ENCODE data around the gene ASCC2. TPM values are rescaled to one million over a fixed set of nuclear protein-coding genes. Genes with fewer than 3 reads are reported as not detected.

Gene ASCC2
- total and polyA plus RNA-seq, 2 of the 4 experiments (the other 2 are of a cell fraction) = 40.0 to 62.2 TPM

GRCh38 chr22:29742326-29742725, 95.7 kb downstream of the ASCC2 start:
- H3K14ac ChIP-seq (replicated peaks; ENCODE audit: low read depth, low read length) = no peak overlapping the region
- H3K9me3 ChIP-seq (ENCODE audit: control insufficient read depth, insufficient read depth, low read length) = no peaks in the 10 kb centered on the region
- ATAC-seq (ENCODE audit: low read depth) (no peak), DNase-seq (no peak)
- H4K5ac ChIP-seq (ENCODE audit: low read depth, low read length) = no peak overlapping the region
- no peak overlapping the region for H2AFZ ChIP-seq (replicated peaks; ENCODE audit: low read length, poor library complexity)
- BruUV-seq (replicated peaks) = no TSS peak
- H3K79me1 ChIP-seq (ENCODE audit: low read depth in 1 of 2, low read length in 2 of 2) = no peaks in the 10 kb centered on the region; a peak in 1 of 4 replicates
- ChIA-PET POLR2A (ENCODE audit: unreplicated experiment) (no interaction called here), CTCF (no interaction called here)
- H3K4ac ChIP-seq (ENCODE audit: low read depth, low read length) = no peak overlapping the region
- H2BK120ac ChIP-seq (ENCODE audit: low read depth, low read length) = no peak overlapping the region
- no peak overlapping the region for H3K56ac ChIP-seq (ENCODE audit: extremely low read depth, insufficient read depth, low read length)
- intact Hi-C loops (cut with micrococcal nuclease) = no loop called here
- no peak overlapping the region for H4K8ac ChIP-seq (ENCODE audit: low read depth in 2 of 2, low read length in 2 of 2)
- no peak overlapping the region for H2BK15ac ChIP-seq (ENCODE audit: low read depth, low read length)
- H2AK9ac ChIP-seq (replicated peaks; ENCODE audit: low read depth, low read length, poor library complexity) = no peak overlapping the region
- H2BK20ac ChIP-seq (ENCODE audit: low read depth, low read length) = no peak overlapping the region
- no peak overlapping the region for H2BK5ac ChIP-seq (ENCODE audit: low read depth, low read length, poor library complexity, severe bottlenecking)
- TF ChIP-seq ELK1 (IDR thresholded peaks at IDR 0.05; ENCODE audit: borderline replicate concordance, low read depth, low read length) = no peak
- TF ChIP-seq, protein P1, sequence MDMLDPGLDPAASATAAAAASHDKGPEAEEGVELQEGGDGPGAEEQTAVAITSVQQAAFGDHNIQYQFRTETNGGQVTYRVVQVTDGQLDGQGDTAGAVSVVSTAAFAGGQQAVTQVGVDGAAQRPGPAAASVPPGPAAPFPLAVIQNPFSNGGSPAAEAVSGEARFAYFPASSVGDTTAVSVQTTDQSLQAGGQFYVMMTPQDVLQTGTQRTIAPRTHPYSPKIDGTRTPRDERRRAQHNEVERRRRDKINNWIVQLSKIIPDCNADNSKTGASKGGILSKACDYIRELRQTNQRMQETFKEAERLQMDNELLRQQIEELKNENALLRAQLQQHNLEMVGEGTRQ (IDR thresholded peaks at IDR 0.05; ENCODE audit: low read depth, low read length) = no peak
- TF ChIP-seq SMC3 (IDR thresholded peaks at IDR 0.05; ENCODE audit: low read depth, low read length) = no peak
- TF ChIP-seq RFX5 (IDR thresholded peaks at IDR 0.05; ENCODE audit: low read depth, low read length) = no peak
- no peak for TF ChIP-seq MAZ (IDR thresholded peaks at IDR 0.05; ENCODE audit: borderline replicate concordance, low read depth, low read length)
- TF ChIP-seq, protein P2, sequence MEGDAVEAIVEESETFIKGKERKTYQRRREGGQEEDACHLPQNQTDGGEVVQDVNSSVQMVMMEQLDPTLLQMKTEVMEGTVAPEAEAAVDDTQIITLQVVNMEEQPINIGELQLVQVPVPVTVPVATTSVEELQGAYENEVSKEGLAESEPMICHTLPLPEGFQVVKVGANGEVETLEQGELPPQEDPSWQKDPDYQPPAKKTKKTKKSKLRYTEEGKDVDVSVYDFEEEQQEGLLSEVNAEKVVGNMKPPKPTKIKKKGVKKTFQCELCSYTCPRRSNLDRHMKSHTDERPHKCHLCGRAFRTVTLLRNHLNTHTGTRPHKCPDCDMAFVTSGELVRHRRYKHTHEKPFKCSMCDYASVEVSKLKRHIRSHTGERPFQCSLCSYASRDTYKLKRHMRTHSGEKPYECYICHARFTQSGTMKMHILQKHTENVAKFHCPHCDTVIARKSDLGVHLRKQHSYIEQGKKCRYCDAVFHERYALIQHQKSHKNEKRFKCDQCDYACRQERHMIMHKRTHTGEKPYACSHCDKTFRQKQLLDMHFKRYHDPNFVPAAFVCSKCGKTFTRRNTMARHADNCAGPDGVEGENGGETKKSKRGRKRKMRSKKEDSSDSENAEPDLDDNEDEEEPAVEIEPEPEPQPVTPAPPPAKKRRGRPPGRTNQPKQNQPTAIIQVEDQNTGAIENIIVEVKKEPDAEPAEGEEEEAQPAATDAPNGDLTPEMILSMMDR (conservative IDR thresholded peaks at IDR 0.05; ENCODE audit: low read depth, low read length) = no peak
- no peak for TF ChIP-seq NFE2L2 (IDR thresholded peaks at IDR 0.05; ENCODE audit: low read depth, low read length)
- no peak for TF ChIP-seq CHD1 (IDR thresholded peaks at IDR 0.05; ENCODE audit: low read depth, low read length)
- no peak for TF ChIP-seq BHLHE40 (IDR thresholded peaks at IDR 0.05; ENCODE audit: low read depth, low read length)
- no peak for TF ChIP-seq CEBPB (IDR thresholded peaks at IDR 0.05; ENCODE audit: low read depth, low read length)
- no peak for TF ChIP-seq FOS (IDR thresholded peaks at IDR 0.05; ENCODE audit: low read depth, low read length)
- TF ChIP-seq MXI1 (IDR thresholded peaks at IDR 0.05; ENCODE audit: borderline replicate concordance, low read depth, low read length) = no peak
- TF ChIP-seq POLR2A (IDR thresholded peaks at IDR 0.05; ENCODE audit: low read depth, low read length) = no peak
- no peak for TF ChIP-seq RAD21 (IDR thresholded peaks at IDR 0.05; ENCODE audit: low read length)
- no peaks in the 10 kb centered on the region for H4K20me1 ChIP-seq (ENCODE audit: insufficient read depth, low read length)
- H3K4me2 ChIP-seq (ENCODE audit: low read depth, low read length) = no peak overlapping the region
- H3K36me3 ChIP-seq (ENCODE audit: control insufficient read depth, insufficient read depth, low read length) = peaks cover 24% of the 10 kb centered on the region
- H3K27ac ChIP-seq (ENCODE audit: insufficient read depth, low read length) = no peak overlapping the region
- H4K91ac ChIP-seq (ENCODE audit: insufficient read depth, low read depth, low read length) = no peak overlapping the region
- no peak overlapping the region for H3K4me3 ChIP-seq (ENCODE audit: insufficient read depth, low read depth, low read length)
- H2AK5ac ChIP-seq (ENCODE audit: low read depth, low read length) = no peak overlapping the region
- H3K27me3 ChIP-seq (ENCODE audit: control insufficient read depth, insufficient read depth, low read length) = no peaks in the 10 kb centered on the region
- H3K23ac ChIP-seq (ENCODE audit: low read depth, low read length) = no peak overlapping the region
- no peak overlapping the region for H3K9ac ChIP-seq (ENCODE audit: low read depth, low read length)
- 97% methylated on average over 5 of the region's 13 CpGs; no CpG with 5 or more reads in 1 of the 2 experiments for WGBS, 2 experiments (ENCODE audit: extremely low coverage in 2 of 2, insufficient read length in 1 of 2)
- H3K18ac ChIP-seq (ENCODE audit: low read depth, low read length) = no peak overlapping the region
- peaks cover 5% of the 10 kb centered on the region; the same call in 1 of the 2 replicates for H3K4me1 ChIP-seq (ENCODE audit: control insufficient read depth, insufficient read depth, low read length)
- in situ Hi-C loops (cut with MboI; ENCODE audit: low sequenced_read_pairs) = no loop called here
- dilution Hi-C loops (cut with HindIII; ENCODE audit: low sequenced_read_pairs, unreplicated experiment) = no loop called here
- H3K9me1 ChIP-seq (ENCODE audit: insufficient read depth, low read length) = 0 out of 2 replicates have a peak, but pooled peaks cover 8% of the 10 kb centered on the region

Measured in IMR-90 (cell line).